Activated naive CD4-positive, alpha-beta T cell treated with Interleukin-2 at 50 U/mL for 16 hours (primary cell): ENCODE measurements around the gene ARL14EP.

Source experiments
- DNase-seq: peaks from one replicate; pipeline ENCODE4 v3.0.0-alpha.2; 2020

Gene ARL14EP

DNA sequence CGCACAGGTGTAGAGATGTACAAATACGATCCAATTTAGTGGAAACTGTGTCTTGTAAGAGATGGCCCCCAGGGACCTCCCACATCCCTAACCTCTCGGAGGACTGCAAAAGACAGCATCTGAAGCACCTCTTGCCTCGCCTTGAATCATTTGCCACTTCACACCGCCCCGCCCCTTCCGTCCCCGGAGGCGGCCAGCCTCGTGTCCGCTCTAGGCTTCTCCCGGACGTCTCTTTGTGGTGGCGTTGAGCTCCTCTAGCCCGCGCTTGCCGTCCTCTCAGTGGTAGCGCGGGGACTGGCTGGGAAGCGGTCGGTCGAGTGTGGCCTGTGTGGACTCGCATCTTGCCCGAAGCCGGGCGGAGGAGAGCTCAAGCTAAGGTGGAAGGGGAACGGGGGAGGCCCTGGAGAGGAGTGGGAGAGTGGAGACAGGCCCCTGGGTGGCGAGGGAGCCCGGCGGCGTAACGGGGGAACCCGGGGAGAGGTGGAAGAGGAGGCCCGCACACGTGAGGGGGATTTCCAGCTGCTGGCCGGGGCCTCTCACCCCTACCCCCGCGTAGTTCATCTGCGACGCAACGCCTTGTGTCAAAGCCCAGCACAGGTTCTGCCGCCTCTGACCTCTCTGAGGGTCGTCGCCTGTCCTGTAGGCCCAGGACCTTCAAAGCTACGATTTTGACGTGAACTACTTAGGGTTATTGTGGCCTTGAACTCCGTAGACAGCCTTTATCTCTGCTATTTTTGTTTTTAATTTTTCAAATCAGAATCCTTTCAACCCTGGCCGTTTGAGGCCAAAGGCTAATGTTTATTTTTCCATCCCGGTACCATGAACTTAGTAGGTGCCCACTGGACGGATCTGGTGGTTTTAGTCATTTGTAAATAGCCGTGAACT is at the start of gene ARL14EP:
Gene ARL14EP (plus strand): TSS at position 279 of the 885 bp plus-strand sequence. CDS start 7,845 bp downstream, outside the sequence.
- DNase-seq: peak; percentile 89

DNA sequence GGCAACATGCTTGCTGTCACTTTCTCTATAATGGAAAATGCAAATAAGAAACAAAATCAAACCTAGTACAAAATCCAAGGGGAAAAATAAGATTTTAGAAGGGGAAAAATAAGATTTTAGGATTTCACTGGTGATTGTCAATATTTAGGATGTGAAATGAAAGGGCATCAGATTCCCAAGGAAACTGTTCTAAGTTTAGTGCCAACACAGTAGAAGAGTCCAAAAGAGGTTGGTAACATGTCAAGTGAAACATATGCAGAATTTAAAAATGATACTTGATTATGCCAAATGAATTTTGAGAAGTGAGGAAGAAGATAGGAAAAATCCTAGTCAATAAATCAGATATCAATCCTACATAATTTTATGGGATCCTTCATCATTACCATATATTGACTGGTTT is 45.7 kb upstream of the ARL14EP start:
- no peak for DNase-seq

- no peak for DNase-seq
Measured at GRCh38 chr11:30279796-30280195, 43.1 kb upstream of the ARL14EP start.

DNA sequence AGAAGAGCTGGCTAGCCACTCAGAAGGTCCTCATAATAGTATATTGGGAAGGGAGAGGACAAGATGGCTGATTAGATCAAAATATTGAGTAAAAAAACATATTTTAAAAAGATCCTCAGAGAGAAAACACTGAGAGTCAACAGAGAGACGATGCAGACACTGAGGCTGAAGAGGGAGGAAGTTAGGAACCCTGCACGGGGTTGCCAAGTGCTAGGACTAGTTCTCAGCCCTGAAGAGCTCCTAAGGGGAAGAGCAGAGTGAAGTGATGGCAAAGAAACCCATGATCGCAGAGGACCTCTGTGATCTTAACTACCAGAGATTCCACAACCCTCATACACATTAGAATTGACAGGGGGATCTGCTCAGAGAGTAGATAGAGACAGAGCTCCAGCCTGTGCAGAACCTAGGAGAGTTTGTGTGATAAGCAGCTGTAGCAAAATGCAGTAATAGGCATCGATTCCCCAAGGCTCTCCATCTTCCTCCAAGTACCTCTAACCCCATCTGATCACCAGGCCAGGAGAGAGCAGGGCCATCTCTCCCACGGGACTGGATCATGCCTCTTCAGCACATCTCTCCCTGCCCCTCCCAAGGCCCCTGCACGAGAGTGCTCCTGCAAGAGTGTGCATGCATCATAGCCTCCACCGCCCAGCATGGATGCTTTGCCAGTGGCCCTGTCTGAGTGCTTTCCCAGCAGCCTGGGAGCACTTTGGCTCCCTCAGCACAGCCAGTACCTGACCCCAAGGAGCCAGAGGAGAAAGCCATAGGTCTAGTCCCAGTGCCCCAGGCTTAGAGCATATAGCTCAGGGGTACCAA is 41.2 kb upstream of the ARL14EP start:
- DNase-seq: no peak

- peak; percentile 7 for DNase-seq
Measured at GRCh38 chr11:30282289-30282631, 40.6 kb upstream of the ARL14EP start.

DNA sequence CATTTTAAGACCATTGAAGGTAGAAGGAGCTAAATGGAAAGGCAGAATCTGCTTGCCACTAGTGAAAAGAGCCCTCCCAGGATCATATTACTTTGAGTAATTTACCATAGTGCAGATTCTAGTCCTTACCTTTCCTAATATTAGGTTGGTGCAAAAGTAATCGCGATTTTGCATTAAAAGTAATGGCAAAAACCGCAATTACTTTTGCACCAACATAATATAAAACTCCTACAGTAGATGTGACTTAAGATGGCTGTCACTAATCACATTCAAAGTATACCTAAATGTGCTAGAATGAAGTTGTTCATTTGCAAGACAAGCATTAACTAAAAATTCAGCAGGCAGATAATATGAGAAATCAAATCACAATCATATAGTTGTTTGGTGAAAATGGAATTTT is 38.1 kb upstream of the ARL14EP start:
- no peak for DNase-seq

DNA sequence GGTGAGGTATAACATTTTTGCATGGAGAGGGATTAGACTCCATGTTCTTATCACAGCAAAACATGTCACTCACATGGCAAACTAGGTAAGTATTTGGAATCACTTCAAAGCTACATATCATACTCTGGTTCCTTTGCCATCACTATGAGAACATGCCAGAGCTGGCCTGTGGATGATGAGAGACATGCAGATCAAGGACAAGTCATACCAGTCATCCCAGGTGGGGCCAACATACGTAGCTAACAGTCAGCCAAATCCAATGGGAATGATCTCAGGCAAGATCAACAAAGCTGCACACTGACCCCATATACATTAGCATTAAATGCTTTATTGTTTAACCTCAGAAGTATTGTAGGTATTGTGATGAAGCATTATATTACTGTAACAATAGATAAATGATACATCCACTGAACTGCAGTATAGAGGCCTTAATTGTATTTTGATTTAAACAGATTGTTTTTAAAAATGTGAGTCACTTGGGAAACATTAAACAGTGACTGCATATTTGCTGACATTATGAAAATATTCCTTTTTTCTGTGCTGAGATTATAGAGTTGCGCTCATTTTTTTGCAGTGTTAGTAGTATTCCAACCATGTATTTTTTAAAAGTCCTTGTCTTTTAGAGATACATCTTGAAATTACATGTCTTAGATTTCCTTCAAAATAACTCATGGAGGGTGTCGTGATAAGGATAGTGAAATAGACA is 37.3 kb upstream of the ARL14EP start:
- no peak for DNase-seq

DNA sequence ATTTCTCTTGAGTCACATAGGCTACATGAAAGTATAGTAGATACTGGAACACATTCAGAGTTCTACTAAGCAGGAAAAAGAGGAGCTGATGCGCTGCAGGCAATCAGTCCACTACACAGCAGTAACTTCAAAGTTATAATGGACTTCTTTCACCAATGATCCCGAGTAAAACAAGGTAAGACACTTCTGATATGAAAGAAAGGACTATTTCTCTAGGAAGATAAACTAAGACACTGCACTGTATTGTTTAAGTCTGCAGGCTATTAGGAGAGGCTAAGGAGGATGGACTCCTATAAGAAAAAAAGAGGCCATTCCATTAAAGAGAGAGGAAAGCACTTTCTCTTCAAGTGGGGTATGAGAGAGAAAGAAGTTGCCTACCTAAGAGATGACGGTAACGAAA is 31.6 kb upstream of the ARL14EP start:
- no peak for DNase-seq

DNA sequence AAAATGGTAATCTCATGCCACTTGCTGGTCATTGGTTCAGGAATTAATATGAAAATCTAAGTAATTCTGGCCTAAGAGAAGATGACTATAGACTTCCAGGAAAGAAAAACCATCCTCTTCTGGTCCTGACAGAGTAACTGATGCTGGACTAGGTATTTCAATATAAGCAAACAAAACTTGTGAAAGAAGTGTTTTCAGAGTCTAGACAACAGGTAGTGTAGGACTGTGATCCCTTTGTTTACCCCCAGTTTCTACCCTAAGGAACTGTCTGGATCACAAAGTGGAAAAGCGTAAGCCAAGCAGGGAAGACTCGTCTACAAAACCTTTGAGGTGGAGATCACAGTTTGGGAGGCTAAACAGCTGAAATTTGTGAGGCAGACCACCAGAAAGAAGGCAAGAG is 30.4 kb upstream of the ARL14EP start:
- DNase-seq: no peak

- no peak for DNase-seq
Measured at GRCh38 chr11:30295178-30295885, 27.6 kb upstream of the ARL14EP start.

- DNase-seq: no peak
Measured at GRCh38 chr11:30304620-30305019, 18.3 kb upstream of the ARL14EP start.

DNA sequence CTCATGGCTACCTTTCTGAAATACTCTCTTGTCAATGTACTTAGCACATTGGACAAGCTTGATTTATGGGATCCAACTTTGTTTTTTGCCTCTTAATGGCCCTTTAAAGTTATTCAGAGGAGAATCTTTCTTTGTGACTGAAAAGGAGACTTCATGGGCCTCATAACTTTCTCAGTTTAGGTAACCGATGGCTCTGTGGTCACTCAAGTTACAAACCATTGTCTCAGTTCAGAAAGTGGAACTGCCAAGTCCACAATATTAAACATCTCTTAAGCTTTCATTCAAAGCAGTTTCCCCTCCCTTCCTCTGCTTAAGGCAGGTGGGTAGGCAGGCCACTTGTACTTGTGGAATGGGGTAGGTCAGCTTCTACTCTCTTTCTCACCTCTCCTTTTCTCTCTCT is 12.3 kb upstream of the ARL14EP start:
- no peak for DNase-seq

GRCh38 chr11:30311189-30311588 is 11.7 kb upstream of the ARL14EP start:
- DNase-seq: no peak

DNA sequence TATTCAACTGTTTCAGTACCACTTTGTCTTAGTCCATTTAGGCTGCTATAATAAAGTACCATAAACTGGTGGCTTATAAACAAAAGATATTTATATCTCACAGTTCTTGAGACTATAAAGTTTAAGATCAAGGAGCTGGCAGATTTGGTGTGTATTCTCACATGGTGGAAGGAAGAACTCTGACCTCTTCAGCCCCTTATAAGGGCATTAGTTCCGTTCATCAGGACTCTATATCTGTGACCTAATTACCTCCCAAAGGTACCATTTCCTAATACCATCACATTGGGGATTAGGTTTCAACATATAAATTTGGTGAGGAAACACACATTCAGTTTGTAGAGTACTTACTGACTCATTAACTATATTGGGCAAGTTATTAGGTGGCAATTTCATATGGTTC is 10.7 kb upstream of the ARL14EP start:
- DNase-seq: no peak

DNA sequence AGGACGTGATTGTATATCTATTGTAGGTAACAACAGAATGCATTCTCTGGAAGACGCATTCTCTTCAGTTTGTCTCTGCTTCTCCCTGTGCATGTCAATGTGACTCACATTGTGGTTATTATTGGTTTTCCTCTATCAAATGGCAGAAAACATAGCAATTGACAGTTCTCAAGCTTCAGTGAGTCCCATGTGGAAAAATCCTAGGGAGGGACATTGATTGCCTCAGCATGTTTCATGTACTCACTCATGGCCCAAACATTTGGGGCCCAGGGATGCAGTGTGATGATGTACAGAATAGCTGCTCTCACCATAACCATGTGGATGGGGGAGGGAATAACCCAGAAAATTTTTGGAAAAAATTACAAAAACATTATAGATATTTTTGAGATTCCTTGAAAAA is 9.3 kb upstream of the ARL14EP start:
- no peak for DNase-seq

DNA sequence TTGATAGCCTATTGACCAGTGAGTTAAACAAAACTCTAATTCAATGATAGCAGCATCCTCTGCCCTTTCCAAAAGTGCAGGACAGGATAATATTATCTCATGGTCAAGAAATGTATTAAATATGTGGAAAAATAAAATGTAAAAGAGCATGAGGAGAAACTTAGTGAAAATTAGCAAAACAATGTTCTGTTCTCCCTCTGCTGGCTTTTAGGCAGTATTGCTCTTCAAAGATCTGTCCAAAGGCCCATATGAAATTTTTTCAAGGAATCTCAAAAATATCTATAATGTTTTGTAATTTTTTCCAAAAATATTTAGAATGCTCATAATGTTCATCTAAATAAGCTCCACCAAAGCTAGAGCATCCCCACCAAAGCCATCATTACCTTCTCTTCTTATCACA is 8.3 kb upstream of the ARL14EP start:
- DNase-seq: no peak

GRCh38 chr11:30316237-30316636 is 6.7 kb upstream of the ARL14EP start:
- no peak for DNase-seq

DNA sequence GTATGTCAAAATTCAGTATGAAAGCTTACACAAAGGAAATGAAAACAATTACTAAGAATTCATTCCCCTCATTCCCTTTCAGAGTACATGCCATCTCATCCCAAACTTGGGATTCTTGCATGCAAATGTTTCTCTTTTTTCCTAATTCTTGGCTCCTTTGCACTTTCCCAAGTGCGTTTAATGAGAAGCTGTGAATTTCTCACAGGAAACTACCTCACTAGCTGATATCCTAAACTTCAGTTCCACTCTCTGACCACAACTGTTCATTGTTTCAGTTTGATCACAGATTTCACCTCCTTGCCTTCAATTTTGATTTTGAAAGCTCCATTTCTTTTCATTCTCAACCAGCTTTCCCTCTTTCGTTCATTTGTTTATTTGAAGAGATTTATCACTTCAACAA is 5.9 kb upstream of the ARL14EP start:
- DNase-seq: no peak

- no peak for DNase-seq
Measured at GRCh38 chr11:30321321-30321720, 1.6 kb upstream of the ARL14EP start.

DNA sequence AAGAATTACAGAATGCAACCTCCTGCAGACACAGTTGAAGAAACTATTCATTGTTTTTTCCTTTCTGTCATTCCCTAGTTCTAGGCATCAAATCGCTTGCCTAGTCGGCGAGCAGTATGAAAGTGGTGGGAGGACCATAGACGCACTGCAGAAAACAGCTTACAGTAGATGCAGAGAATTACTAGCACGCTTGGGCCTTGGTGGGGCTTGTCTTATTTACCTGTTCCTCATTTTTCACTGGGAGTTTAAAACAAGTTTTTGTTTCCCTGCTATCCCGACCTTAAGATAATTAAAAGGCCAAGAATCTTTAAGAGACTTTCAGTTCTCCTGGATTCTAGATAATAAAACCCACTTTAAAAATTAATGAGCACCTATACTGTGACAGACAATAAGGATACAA is 713 bp upstream of the ARL14EP start:
- no peak for DNase-seq

DNA sequence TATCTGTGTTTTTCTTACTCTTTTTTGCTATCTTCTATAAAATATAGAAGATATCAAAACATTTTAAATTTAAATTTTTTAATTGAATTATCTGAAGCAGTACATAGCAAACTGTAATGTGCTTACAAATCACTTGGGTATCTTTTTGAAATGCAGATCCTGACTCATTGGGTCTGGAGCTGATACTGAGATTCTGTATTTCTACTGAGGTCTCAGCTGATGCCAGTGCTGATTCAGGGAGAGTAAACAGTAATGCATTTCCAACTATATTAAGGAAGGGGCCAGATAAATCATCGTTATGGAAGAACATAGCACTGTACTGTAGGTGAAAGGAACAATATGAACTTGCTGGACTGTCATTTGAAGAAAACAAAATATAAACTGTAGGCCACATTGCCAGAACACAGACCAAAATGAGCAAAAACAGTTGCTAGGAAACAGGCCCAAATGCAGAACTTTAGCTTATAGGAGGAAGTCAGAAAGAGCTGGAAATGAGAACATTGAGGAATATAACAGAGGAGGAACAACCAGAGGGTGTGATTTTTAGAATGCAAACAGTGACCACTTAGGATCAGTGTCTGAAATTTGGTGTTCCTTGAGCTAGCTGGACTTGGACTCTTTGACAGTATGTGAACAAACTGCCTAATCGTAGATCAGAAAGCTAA is 3.3 kb downstream of the ARL14EP start:
- no peak for DNase-seq

DNA sequence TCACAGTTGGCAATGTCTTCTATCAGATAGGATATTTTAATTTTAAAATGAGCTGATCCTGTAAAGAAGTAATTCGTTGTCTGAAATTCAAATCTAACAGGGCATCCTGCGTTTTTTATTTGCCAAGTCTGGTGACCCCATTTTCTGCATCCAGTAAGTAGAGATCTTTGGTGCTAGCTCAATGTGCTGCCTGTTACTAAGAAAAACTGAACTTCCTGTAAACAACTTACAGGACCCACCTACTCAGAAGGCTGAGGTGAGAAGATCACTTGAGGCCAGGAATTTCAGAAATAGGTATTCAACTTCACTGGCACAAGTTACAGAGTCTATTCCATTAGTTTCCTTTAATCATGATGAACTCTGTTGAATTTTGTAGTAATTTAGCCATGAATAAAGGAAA is 4.0 kb downstream of the ARL14EP start:
- DNase-seq: no peak
